OCI-LY1 (cell line): ENCODE data around the gene TGFBR2.

Source experiments
- H2AFZ ChIP-seq: fragments of 200-600 bp; sonication (generic), shearing (Covaris generic); 2 replicates; pipeline ENCODE4 v1.6.0; 2014; ENCODE audit warnings: antibody characterized with exemption, mild to moderate bottlenecking, low read length
- H3F3A ChIP-seq: fragments of 200-600 bp; sonication (generic), shearing (Covaris generic); 2 replicates; pipeline ENCODE4 v1.6.0; 2014; ENCODE audit warnings: mild to moderate bottlenecking, antibody characterized with exemption, low read length, moderate library complexity; ENCODE audit not compliant: insufficient read depth
- H3K27ac ChIP-seq: fragments of 200-600 bp; sonication (generic); 2 replicates; pipeline ENCODE4 v1.5.1; 2014; ENCODE audit warnings: low read length, mixed run types, mild to moderate bottlenecking, low read depth; ENCODE audit not compliant: poor library complexity, severe bottlenecking
- H3K27me3 ChIP-seq: fragments of 200-600 bp; sonication (generic); 2 replicates; pipeline ENCODE4 v1.6.0; 2014; ENCODE audit warnings: antibody characterized with exemption, mild to moderate bottlenecking, low read length, moderate library complexity; ENCODE audit not compliant: insufficient read depth
- H3K36me3 ChIP-seq: fragments of 200-600 bp; sonication (generic); 2 replicates; pipeline ENCODE4 v1.6.1; 2014; ENCODE audit warnings: mild to moderate bottlenecking, antibody characterized with exemption, low read length, moderate library complexity, mixed read lengths; ENCODE audit not compliant: insufficient read depth
- H3K4me1 ChIP-seq: fragments of 200-600 bp; sonication (generic); 2 replicates; pipeline ENCODE4 v1.5.1; 2014; ENCODE audit warnings: mild to moderate bottlenecking, low read length, moderate library complexity; ENCODE audit not compliant: insufficient read depth, severe bottlenecking
- H3K4me2 ChIP-seq: fragments of 200-600 bp; sonication (generic), shearing (Covaris generic); 2 replicates; pipeline ENCODE4 v1.6.1; 2014; ENCODE audit warnings: low read length
- H3K4me3 ChIP-seq: fragments of 200-600 bp; sonication (generic); 2 replicates; pipeline ENCODE4 v1.5.1; 2014; ENCODE audit warnings: low read length, low read depth, mild to moderate bottlenecking, mixed read lengths; ENCODE audit not compliant: poor library complexity, severe bottlenecking
- H3K79me2 ChIP-seq: fragments of 200-600 bp; shearing (Covaris generic); 2 replicates; pipeline ENCODE4 v1.6.1; 2016; ENCODE audit warnings: mixed run types, low read length, mixed read lengths; ENCODE audit not compliant: insufficient read depth
- H3K9ac ChIP-seq: fragments of 200-600 bp; sonication (generic), shearing (Covaris generic); 2 replicates; pipeline ENCODE4 v1.6.1; 2014; ENCODE audit warnings: mild to moderate bottlenecking, low read length, mixed read lengths
- H3K9me2 ChIP-seq: fragments of 200-600 bp; sonication (generic), shearing (Covaris generic); 2 replicates; pipeline ENCODE4 v1.6.1; 2014; ENCODE audit warnings: low read depth, mild to moderate bottlenecking, low read length, mixed read lengths
- H3K9me3 ChIP-seq: fragments of 200-600 bp; shearing (Covaris generic); 2 replicates; pipeline ENCODE4 v1.6.1; 2014; ENCODE audit warnings: low read length, mixed read lengths
- H4K20me1 ChIP-seq: fragments of 200-600 bp; sonication (generic), shearing (Covaris generic); 2 replicates; pipeline ENCODE4 v1.6.0; 2016; ENCODE audit warnings: mild to moderate bottlenecking, low read length; ENCODE audit not compliant: insufficient read depth
- EZH2 ChIP-seq: fragments of 200-600 bp; sonication (generic), shearing (Covaris generic); IDR thresholded peaks from 2 replicates; pipeline ENCODE4 v1.8.0; 2017; ENCODE audit warnings: borderline replicate concordance, mixed run types, mild to moderate bottlenecking, antibody characterized with exemption, low read length, moderate library complexity, mixed read lengths
- TF ChIP-seq, protein P1 (sequence below): fragments of 200-600 bp; sonication (generic), shearing (Covaris generic); IDR thresholded peaks from 2 replicates; pipeline ENCODE4 v1.5.1; 2017; ENCODE audit warnings: mild to moderate bottlenecking, antibody characterized with exemption, low read length, moderate library complexity, mixed read lengths

TGFBR2 gene

DNA sequence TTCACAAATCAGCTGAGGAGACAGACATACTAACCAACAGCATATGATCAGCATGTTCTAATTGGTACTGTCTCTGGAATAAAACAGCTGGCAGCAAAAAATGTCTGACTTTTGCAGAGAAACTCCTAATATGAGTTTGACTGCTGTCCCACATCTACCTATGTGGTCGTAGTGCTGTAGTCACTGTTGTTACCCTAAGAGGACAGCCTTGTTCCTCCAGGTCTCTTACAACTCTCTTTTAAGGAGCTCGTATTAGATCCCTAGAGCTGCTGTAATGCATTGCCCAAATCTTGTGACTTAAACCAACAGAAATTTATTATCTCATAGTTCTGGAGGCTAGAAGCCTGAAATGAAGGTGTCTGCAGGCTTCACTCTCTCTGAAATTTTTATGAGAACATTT lies 92.1 kb downstream of the TGFBR2 start:
- H3K36me3 ChIP-seq: peaks cover 34% of the 10 kb centered on the region
- no peaks in the 10 kb centered on the region for H3F3A ChIP-seq
- no peak overlapping the region for H3K4me2 ChIP-seq
- H4K20me1 ChIP-seq: no peaks in the 10 kb centered on the region
- no peak for TF ChIP-seq EZH2
- TF ChIP-seq, protein P1, sequence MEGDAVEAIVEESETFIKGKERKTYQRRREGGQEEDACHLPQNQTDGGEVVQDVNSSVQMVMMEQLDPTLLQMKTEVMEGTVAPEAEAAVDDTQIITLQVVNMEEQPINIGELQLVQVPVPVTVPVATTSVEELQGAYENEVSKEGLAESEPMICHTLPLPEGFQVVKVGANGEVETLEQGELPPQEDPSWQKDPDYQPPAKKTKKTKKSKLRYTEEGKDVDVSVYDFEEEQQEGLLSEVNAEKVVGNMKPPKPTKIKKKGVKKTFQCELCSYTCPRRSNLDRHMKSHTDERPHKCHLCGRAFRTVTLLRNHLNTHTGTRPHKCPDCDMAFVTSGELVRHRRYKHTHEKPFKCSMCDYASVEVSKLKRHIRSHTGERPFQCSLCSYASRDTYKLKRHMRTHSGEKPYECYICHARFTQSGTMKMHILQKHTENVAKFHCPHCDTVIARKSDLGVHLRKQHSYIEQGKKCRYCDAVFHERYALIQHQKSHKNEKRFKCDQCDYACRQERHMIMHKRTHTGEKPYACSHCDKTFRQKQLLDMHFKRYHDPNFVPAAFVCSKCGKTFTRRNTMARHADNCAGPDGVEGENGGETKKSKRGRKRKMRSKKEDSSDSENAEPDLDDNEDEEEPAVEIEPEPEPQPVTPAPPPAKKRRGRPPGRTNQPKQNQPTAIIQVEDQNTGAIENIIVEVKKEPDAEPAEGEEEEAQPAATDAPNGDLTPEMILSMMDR: no peak
- no peaks in the 10 kb centered on the region for H3K9me2 ChIP-seq
- H3K9me3 ChIP-seq: peaks cover 9% of the 10 kb centered on the region; the same call in 1 of the 2 replicates
- H3K79me2 ChIP-seq: no peaks in the 10 kb centered on the region
- H2AFZ ChIP-seq: no peak overlapping the region
- H3K27ac ChIP-seq: no peak overlapping the region
- H3K4me1 ChIP-seq: no peaks in the 10 kb centered on the region
- H3K4me3 ChIP-seq: no peak overlapping the region
- no peak overlapping the region for H3K9ac ChIP-seq
- no peaks in the 10 kb centered on the region for H3K27me3 ChIP-seq

DNA sequence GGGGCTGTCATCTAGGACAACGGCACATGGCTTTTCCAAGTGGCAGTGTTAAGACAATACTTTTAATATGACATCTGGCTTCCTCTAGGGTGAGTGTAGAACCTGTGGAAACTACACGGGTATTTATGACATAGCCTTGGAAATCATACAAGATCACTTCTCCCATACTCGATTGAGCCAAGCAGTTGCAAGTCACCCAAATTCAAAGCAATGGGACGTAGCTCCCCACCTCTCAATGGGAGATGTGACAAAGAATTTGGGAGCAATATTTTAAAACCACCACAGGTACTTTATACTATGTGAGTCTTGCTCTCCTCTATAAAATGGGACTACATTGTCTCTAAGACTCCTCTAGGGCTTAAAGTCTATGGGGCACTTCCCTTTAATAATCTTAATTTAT lies 93.5 kb downstream of the TGFBR2 start:
- no peak overlapping the region for H3K4me2 ChIP-seq
- H2AFZ ChIP-seq: no peak overlapping the region
- no peaks in the 10 kb centered on the region for H3K9me2 ChIP-seq
- no peaks in the 10 kb centered on the region for H3K79me2 ChIP-seq
- no peak overlapping the region for H3K9ac ChIP-seq
- TF ChIP-seq EZH2: no peak
- TF ChIP-seq, protein P1: no peak
- H3K4me1 ChIP-seq: no peaks in the 10 kb centered on the region
- no peak overlapping the region for H3K27ac ChIP-seq
- H3F3A ChIP-seq: no peaks in the 10 kb centered on the region
- no peak overlapping the region for H3K4me3 ChIP-seq
- H3K36me3 ChIP-seq: peaks cover 22% of the 10 kb centered on the region
- no peaks in the 10 kb centered on the region for H3K27me3 ChIP-seq
- no peaks in the 10 kb centered on the region for H4K20me1 ChIP-seq
- H3K9me3 ChIP-seq: peaks cover 10% of the 10 kb centered on the region; the same call in 1 of the 2 replicates

DNA sequence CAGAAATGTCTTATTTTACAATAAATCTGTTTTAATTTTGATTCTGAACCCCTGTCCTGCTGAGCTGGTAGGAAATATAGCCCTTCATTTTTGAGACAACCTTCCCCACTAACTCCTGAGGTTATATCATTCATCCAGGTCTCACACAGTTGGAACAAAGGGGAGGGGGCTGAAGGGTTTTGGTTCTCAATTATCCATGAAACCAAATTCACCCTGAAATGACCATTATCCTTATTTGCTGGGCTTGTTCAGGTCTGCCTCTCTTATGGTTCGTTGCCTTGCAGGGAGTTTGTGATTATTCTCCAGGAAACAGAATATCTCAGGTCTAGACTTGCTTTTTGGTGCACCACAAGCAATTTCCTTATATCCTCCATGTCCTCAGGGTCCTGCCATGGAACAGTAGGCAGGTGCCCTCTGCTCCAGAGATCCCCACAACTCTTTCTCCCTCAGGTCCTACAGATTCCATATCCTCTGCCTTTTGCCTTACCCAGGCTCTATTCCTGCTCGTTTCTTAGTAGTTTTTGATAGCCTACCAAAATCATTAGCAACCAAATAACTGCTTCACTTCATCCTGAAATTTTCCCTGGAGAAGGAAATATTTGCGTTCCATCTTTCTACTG lies 94.4 kb downstream of the TGFBR2 start:
- Histone ChIP-seq H3K9me3 (peaks cover 10% of the 10 kb centered on the region; the same call in 1 of the 2 replicates), H3K27me3 (no peaks in the 10 kb centered on the region), H3K4me3 (no peak overlapping the region), H3K27ac (no peak overlapping the region), H3F3A (no peaks in the 10 kb centered on the region), H3K4me2 (no peak overlapping the region), H3K4me1 (no peaks in the 10 kb centered on the region), H3K79me2 (no peaks in the 10 kb centered on the region), H3K9me2 (no peaks in the 10 kb centered on the region), H3K9ac (no peak overlapping the region), H3K36me3 (peaks cover 13% of the 10 kb centered on the region), H2AFZ (no peak overlapping the region), H4K20me1 (no peaks in the 10 kb centered on the region)
- TF ChIP-seq, protein P1: no peak
- no peak for TF ChIP-seq EZH2
